ENCODE measurements around the gene KRTAP15-1. TPM values are rescaled to one million over a fixed set of nuclear protein-coding genes. Genes with fewer than 3 reads are reported as not detected.

Gene KRTAP15-1
- total RNA-seq, 1 experiment from 2014 or later, result not detected

DNA sequence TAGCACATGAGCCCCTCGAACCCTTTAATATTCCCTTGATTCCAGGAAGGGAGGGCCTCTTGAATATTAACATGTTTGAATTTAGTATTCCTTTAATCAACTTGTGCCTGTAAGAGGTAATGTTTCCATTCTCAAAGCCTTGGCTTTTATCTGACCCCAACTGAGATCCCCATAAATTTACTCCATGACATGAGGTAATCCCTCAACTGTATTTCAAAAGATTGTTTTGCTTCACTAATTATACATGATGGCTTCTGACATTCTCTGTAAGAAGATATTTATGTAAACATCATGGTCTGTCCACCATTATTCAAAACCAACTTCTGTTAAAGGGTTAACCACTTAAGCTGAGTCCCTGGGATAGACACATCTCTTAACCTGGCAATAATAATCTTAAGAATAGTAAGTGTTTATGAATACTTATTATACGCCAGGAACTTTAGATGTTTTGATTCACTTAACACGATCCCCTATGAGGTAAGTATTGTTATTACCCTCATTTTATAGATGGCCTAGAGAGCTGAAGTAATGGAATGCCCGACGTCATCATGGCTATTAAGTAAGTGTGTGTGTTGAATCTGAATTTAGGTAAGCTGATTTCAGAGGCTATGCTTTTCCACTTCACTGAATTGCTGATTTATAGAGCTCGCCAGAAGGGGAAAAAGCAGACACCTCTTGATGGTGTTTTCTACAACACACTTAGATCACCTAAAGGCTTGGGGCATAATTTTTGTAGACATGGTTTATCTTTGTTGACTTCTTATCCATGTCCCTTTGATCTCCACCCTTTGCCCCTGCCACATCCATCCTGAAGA lies 29.0 kb downstream of the KRTAP15-1 start:
- Histone ChIP-seq H3K9me3 (ENCODE audit: low read depth, low read length, poor library complexity, severe bottlenecking) (no peaks in the 10 kb centered on the region), H3K36me3 (ENCODE audit: insufficient read depth, low read length, poor library complexity, severe bottlenecking) (no peaks in the 10 kb centered on the region), H3K4me3 (ENCODE audit: low read depth, low read length, poor library complexity, severe bottlenecking) (no peak overlapping the region), H3K27me3 (replicated peaks; ENCODE audit: insufficient read depth, low read depth, low read length, poor library complexity) (no peaks in the 10 kb centered on the region), H3K27ac (ENCODE audit: low read depth, low read length, poor library complexity, severe bottlenecking) (no peak overlapping the region), H3K4me1 (ENCODE audit: insufficient read depth, low read length, poor library complexity, severe bottlenecking) (no peaks in the 10 kb centered on the region)
- TF ChIP-seq, protein P1, sequence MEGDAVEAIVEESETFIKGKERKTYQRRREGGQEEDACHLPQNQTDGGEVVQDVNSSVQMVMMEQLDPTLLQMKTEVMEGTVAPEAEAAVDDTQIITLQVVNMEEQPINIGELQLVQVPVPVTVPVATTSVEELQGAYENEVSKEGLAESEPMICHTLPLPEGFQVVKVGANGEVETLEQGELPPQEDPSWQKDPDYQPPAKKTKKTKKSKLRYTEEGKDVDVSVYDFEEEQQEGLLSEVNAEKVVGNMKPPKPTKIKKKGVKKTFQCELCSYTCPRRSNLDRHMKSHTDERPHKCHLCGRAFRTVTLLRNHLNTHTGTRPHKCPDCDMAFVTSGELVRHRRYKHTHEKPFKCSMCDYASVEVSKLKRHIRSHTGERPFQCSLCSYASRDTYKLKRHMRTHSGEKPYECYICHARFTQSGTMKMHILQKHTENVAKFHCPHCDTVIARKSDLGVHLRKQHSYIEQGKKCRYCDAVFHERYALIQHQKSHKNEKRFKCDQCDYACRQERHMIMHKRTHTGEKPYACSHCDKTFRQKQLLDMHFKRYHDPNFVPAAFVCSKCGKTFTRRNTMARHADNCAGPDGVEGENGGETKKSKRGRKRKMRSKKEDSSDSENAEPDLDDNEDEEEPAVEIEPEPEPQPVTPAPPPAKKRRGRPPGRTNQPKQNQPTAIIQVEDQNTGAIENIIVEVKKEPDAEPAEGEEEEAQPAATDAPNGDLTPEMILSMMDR (conservative IDR thresholded peaks at IDR 0.05; ENCODE audit: low read depth, low read length), result no peak
- TF ChIP-seq EZH2 (IDR thresholded peaks at IDR 0.05; ENCODE audit: borderline replicate concordance, low read depth, low read length, poor library complexity, severe bottlenecking), result no peak
- ChIA-PET POLR2A (ENCODE audit: low non-redundant PET) (no interaction called here), CTCF (no interaction called here)
- DNase-seq (ENCODE audit: low spot score), result no peak
- BruUV-seq (replicated peaks), result no TSS peak
- intact Hi-C loops (cut with micrococcal nuclease; ENCODE audit: unreplicated experiment), result loop anchor here (10.0 kb wide), 1 partner anchor 124 kb away; the partner anchor contains the start of gene KRTAP23-1

DNA sequence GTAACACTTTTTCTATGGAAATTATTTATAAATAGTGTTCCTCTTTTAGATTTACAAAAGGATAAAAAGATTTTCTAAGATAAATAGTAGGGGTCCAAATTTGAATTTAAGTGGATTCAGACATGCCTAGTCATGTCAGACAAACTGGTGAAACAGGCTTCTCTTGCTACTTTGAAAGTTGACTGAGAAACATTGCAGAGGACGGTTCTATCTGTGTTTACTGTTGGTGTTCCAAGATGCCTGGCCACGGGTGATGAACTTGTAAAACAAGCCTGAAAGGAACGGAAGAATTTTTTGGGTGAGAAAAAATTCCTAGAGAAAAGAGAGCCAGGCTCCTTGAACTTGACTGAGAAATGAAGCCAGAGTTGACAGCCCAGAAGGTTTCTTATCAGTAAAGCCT lies 37.9 kb downstream of the KRTAP15-1 start:
- BruUV-seq (replicated peaks), result no TSS peak
- Histone ChIP-seq H3K27me3 (replicated peaks; ENCODE audit: insufficient read depth, low read depth, low read length, poor library complexity) (no peaks in the 10 kb centered on the region), H3K4me3 (ENCODE audit: low read depth, low read length, poor library complexity, severe bottlenecking) (no peak overlapping the region), H3K36me3 (ENCODE audit: insufficient read depth, low read length, poor library complexity, severe bottlenecking) (no peaks in the 10 kb centered on the region), H3K9me3 (ENCODE audit: low read depth, low read length, poor library complexity, severe bottlenecking) (no peaks in the 10 kb centered on the region), H3K4me1 (ENCODE audit: insufficient read depth, low read length, poor library complexity, severe bottlenecking) (no peaks in the 10 kb centered on the region), H3K27ac (ENCODE audit: low read depth, low read length, poor library complexity, severe bottlenecking) (no peak overlapping the region)
- TF ChIP-seq, protein P1 (conservative IDR thresholded peaks at IDR 0.05; ENCODE audit: low read depth, low read length), result no peak
- TF ChIP-seq EZH2 (IDR thresholded peaks at IDR 0.05; ENCODE audit: borderline replicate concordance, low read depth, low read length, poor library complexity, severe bottlenecking), result no peak
- intact Hi-C loops (cut with micrococcal nuclease; ENCODE audit: unreplicated experiment), result no loop called here
- DNase-seq (ENCODE audit: low spot score), result no peak
- ChIA-PET CTCF (no interaction called here), POLR2A (ENCODE audit: low non-redundant PET) (no interaction called here)

DNA sequence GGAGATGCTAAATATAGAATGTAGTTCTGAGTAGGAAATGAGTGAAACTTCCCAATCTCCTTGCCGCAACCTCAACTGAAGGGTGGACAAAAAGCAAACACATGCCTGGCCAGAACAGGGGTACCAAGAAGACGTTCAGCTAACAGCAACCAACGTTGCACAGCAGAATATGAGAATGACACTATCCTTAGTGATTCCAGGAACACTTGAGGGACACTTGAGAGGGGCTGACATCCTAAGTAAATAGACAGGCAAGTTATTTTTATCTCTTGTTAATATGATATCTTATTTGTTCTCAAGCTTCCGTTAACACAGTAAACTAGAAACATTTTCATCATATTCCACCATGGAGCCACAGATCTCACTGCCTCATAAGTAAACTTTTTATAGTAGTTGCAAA lies 39.2 kb downstream of the KRTAP15-1 start:
- TF ChIP-seq, protein P1 (conservative IDR thresholded peaks at IDR 0.05; ENCODE audit: low read depth, low read length), result no peak
- TF ChIP-seq EZH2 (IDR thresholded peaks at IDR 0.05; ENCODE audit: borderline replicate concordance, low read depth, low read length, poor library complexity, severe bottlenecking), result no peak
- BruUV-seq (replicated peaks), result no TSS peak
- Histone ChIP-seq H3K36me3 (ENCODE audit: insufficient read depth, low read length, poor library complexity, severe bottlenecking) (no peaks in the 10 kb centered on the region), H3K27ac (ENCODE audit: low read depth, low read length, poor library complexity, severe bottlenecking) (no peak overlapping the region), H3K4me1 (ENCODE audit: insufficient read depth, low read length, poor library complexity, severe bottlenecking) (no peaks in the 10 kb centered on the region), H3K4me3 (ENCODE audit: low read depth, low read length, poor library complexity, severe bottlenecking) (no peak overlapping the region), H3K27me3 (replicated peaks; ENCODE audit: insufficient read depth, low read depth, low read length, poor library complexity) (no peaks in the 10 kb centered on the region), H3K9me3 (ENCODE audit: low read depth, low read length, poor library complexity, severe bottlenecking) (no peaks in the 10 kb centered on the region)
- ChIA-PET POLR2A (ENCODE audit: low non-redundant PET) (no interaction called here), CTCF (no interaction called here)
- intact Hi-C loops (cut with micrococcal nuclease; ENCODE audit: unreplicated experiment), result no loop called here
- DNase-seq (ENCODE audit: low spot score), result no peak

All from A673 (cell line).